K562 (cell line): ENCODE measurements around the gene ZNF669. TPM values are rescaled to one million over a fixed set of nuclear protein-coding genes. Genes with fewer than 3 reads are reported as not detected.

Experiments used
- ATAC-seq: fragments of 200-7000 bp; cut with Tn5 transposase; 3 replicates; pipeline ENCODE4 v1.9.1; 2020; ENCODE audit warnings: moderate library complexity
- BruUV-seq: library from RNA; stranded (reverse); fragments of 400-500 nt; replicated peaks from 2 replicates; lab custom pipeline; 2021; lab: Mats Ljungman, UMichigan
- CTCF ChIA-PET: fragments of 300-600 bp; formaldehyde crosslinking; extraction: SDS; loops from one replicate; lab custom pipeline; 2021; ENCODE audit warnings: low intra/inter-chr PET ratio; lab: Yijun Ruan, JAX
- POLR2A ChIA-PET: fragments of 300-600, 350-650 bp; sonication (Branson Sonifier 250); formaldehyde crosslinking; extraction: SDS; loops from one replicate; lab custom pipeline; 2021; ENCODE audit warnings: antibody characterized with exemption, inconsistent platforms; lab: Yijun Ruan, JAX
- DNase-seq, 4 experiments: peaks; one replicate each; pipeline versions ENCODE4 v3.0.0 to v3.0.0-alpha.2; 2011 to 2018; ENCODE audit warnings: low spot score in 3 of 4, mixed read lengths in 3 of 4; ENCODE audit errors: extremely low read depth in 1 of 4
- FAIRE-seq: peaks from 2 replicates; lab custom pipeline; 2011; peaks lifted over from hg19 to GRCh38; lab: Jason Lieb, UNC
- H2AFZ ChIP-seq: 2 replicates; pipeline ENCODE4 v1.6.0; 2011; ENCODE audit warnings: low read depth, low read length, control low read depth, inconsistent platforms
- H3K27ac ChIP-seq: fragments of 200-600 bp; 3 replicates; pipeline ENCODE4 v1.8.0; 2011; ENCODE audit warnings: low read depth, mild to moderate bottlenecking, control low read depth, inconsistent platforms, low read length, moderate library complexity, mixed read lengths; ENCODE audit errors: extremely low read depth
- H3K27me3 ChIP-seq, 2 experiments: fragments of 300-600 bp in 1 of 2; 2 replicates in 1 of 2; 3 replicates in 1 of 2; pipeline versions ENCODE4 v1.6.0 to v1.8.0; 2011; ENCODE audit warnings: inconsistent platforms in 2 of 2, low read length in 2 of 2, mild to moderate bottlenecking in 1 of 2, mixed read lengths in 1 of 2, moderate library complexity in 1 of 2; ENCODE audit not compliant: control insufficient read depth in 2 of 2, insufficient read depth in 2 of 2
- H3K36me3 ChIP-seq: fragments of 300-600 bp; 3 replicates; pipeline ENCODE4 v1.8.0; 2011; ENCODE audit warnings: mild to moderate bottlenecking, low read length, inconsistent platforms; ENCODE audit not compliant: control insufficient read depth, insufficient read depth
- H3K4me1 ChIP-seq, 2 experiments: fragments of 200-600 bp in 1 of 2; replicated peaks in 1 of 2; 2 replicates in 1 of 2; 3 replicates in 1 of 2; pipeline versions ENCODE4 v1.5.1 to v1.8.0; 2011; ENCODE audit warnings: inconsistent platforms in 2 of 2, low read length in 2 of 2, mild to moderate bottlenecking in 1 of 2, mixed read lengths in 1 of 2, moderate library complexity in 1 of 2; ENCODE audit not compliant: control insufficient read depth in 2 of 2, insufficient read depth in 2 of 2
- H3K4me2 ChIP-seq: 2 replicates; pipeline ENCODE4 v1.6.1; 2011; ENCODE audit warnings: low read length, control low read depth, inconsistent platforms, mixed read lengths; ENCODE audit not compliant: insufficient read depth
- H3K4me3 ChIP-seq: fragments of 200-600 bp; sonication (generic), shearing (Covaris generic); 2 replicates; pipeline ENCODE4 v1.5.1; 2016; ENCODE audit warnings: control low read depth, inconsistent platforms
- H3K79me2 ChIP-seq: fragments of 200-600 bp; 3 replicates; pipeline ENCODE4 v1.8.0; 2011; ENCODE audit warnings: low read length, inconsistent platforms; ENCODE audit not compliant: control insufficient read depth, insufficient read depth
- H3K9ac ChIP-seq, 2 experiments: 2 replicates each; pipeline versions ENCODE4 v1.6.0 to v1.6.1; 2011; ENCODE audit warnings: low read depth in 2 of 2, low read length in 2 of 2, control low read depth in 1 of 2, inconsistent platforms in 1 of 2, mild to moderate bottlenecking in 1 of 2, mixed read lengths in 1 of 2; ENCODE audit not compliant: insufficient read depth in 1 of 2
- H3K9me1 ChIP-seq: one replicate; pipeline ENCODE4 v1.6.0; 2011; ENCODE audit warnings: inconsistent platforms, mild to moderate bottlenecking, low read length, moderate library complexity; ENCODE audit not compliant: control insufficient read depth, insufficient read depth
- H3K9me3 ChIP-seq: replicated peaks from 2 replicates; pipeline ENCODE4 v1.5.1; 2011; ENCODE audit warnings: low read depth, low read length, inconsistent platforms; ENCODE audit not compliant: control insufficient read depth, insufficient read depth
- H4K20me1 ChIP-seq: replicated peaks from 2 replicates; pipeline ENCODE4 v1.6.1; 2011; ENCODE audit warnings: low read length, inconsistent platforms, mixed read lengths; ENCODE audit not compliant: control insufficient read depth, insufficient read depth
- ERF ChIP-seq: fragments of 450-650 bp; formaldehyde crosslinking; IDR thresholded peaks from 2 replicates; pipeline ENCODE4 v1.4.0; 2020; ENCODE audit warnings: mild to moderate bottlenecking, mixed read lengths
- GTF2E2 ChIP-seq: fragments of 200-800 bp; sonication (Bioruptor generic); IDR thresholded peaks from 2 replicates; pipeline ENCODE4 v1.6.1; 2016; ENCODE audit warnings: missing genetic modification characterization, missing compliant biosample characterization
- KLF1 ChIP-seq: fragments of 450-650 bp; IDR thresholded peaks from 2 replicates; pipeline ENCODE4 v1.6.1; 2016; ENCODE audit warnings: missing genetic modification characterization, missing compliant biosample characterization
- NCOA4 ChIP-seq: fragments of 450-650 bp; IDR thresholded peaks from 2 replicates; pipeline ENCODE4 v1.6.1; 2018; ENCODE audit warnings: mild to moderate bottlenecking; ENCODE audit not compliant: partially characterized antibody
- NR4A1 ChIP-seq, 2 experiments: fragments of 250-450 bp in 1 of 2; fragments of 450-650 bp in 1 of 2; sonication (Bioruptor Pico) in 1 of 2; IDR thresholded peaks; 2 replicates each; pipeline versions ENCODE4 v1.4.0 to v1.6.1; 2016 to 2020; ENCODE audit warnings: mild to moderate bottlenecking in 2 of 2, missing compliant biosample characterization in 1 of 2, missing genetic modification characterization in 1 of 2, moderate library complexity in 1 of 2
- POLR2AphosphoS2 ChIP-seq: IDR thresholded peaks from 2 replicates; pipeline ENCODE4 v1.6.1; 2012; ENCODE audit warnings: low read length, improper control_type of control experiment
- RBM17 ChIP-seq: fragments of 200-400 bp; formaldehyde crosslinking; IDR thresholded peaks from 2 replicates; pipeline ENCODE4 v1.6.1; 2017; ENCODE audit warnings: low read depth, mild to moderate bottlenecking, low read length, borderline replicate concordance
- SIN3B ChIP-seq: fragments of 450-650 bp; IDR thresholded peaks from 2 replicates; pipeline ENCODE4 v1.6.1; 2017; ENCODE audit warnings: low read depth, mild to moderate bottlenecking, moderate library complexity
- SIRT6 ChIP-seq: IDR thresholded peaks from one replicate; pipeline ENCODE4 v1.6.1; 2012; ENCODE audit warnings: low read depth, mild to moderate bottlenecking, control low read depth, inconsistent platforms, low read length, moderate library complexity
- TCFL5 ChIP-seq: fragments of 250-450 bp; sonication (Bioruptor Pico); conservative IDR thresholded peaks from 2 replicates; pipeline ENCODE4 v1.6.1; 2021; ENCODE audit warnings: mild to moderate bottlenecking, moderate library complexity, matching md5 sums
- ZKSCAN8 ChIP-seq: fragments of 200-800 bp; sonication (Bioruptor generic); IDR thresholded peaks from 2 replicates; pipeline ENCODE4 v1.6.1; 2016; ENCODE audit warnings: missing genetic modification characterization, missing compliant biosample characterization
- ZNF184 ChIP-seq: sonication (generic); formaldehyde crosslinking; IDR thresholded peaks from 2 replicates; pipeline ENCODE4 v1.5.0; 2020; ENCODE audit warnings: missing genetic modification reagents
- ZNF224 ChIP-seq: sonication (generic); formaldehyde crosslinking; IDR thresholded peaks from 2 replicates; pipeline ENCODE4 v1.8.0; 2022; ENCODE audit warnings: mild to moderate bottlenecking, missing genetic modification reagents
- ZNF75A ChIP-seq: fragments of 450-650 bp; formaldehyde crosslinking; IDR thresholded peaks from 2 replicates; pipeline ENCODE4 v1.4.0; 2020; ENCODE audit warnings: mild to moderate bottlenecking
- WGBS: fragments of 100-300 bp; shearing (Covaris generic); methylation state at CpG from one replicate; pipeline ENCODE4 v1.1.6; 2016; ENCODE audit warnings: low coverage, mixed read lengths; ENCODE audit not compliant: insufficient coverage; ENCODE audit errors: missing lambda C conversion rate; 5-methylcytosine and 5-hydroxymethylcytosine counted together
- in situ Hi-C: fragments of 300-500 bp; cut with MboI; formaldehyde crosslinking; loops from 4 replicates; pipeline ENCODE4 v1.15.0; 2018; ENCODE audit warnings: inconsistent platforms, mixed read lengths
- intact Hi-C: fragments of 100-400 bp; cut with micrococcal nuclease; formaldehyde crosslinking; loops from 2 replicates; pipeline ENCODE4 v1.14.2; 2022
- polyA plus RNA-seq, 8 experiments: library from polyadenylated mRNA; depleted of rRNA in 4 of 8; stranded (reverse) in 5 of 8; unstranded in 3 of 8; fragments of >200 nt; fragmentation: Nextera tagmentation in 2 of 8; fragmentation: Illumina TruSeq in 1 of 8; extraction: Ambion mirVana in 2 of 8; extraction: Trizol in 1 of 8; gene quantifications; 2 replicates each; pipeline versions ENCODE4 v1.2.1 to v1.2.3, GENCODE V29; 2011 to 2014; ENCODE audit warnings: inconsistent platforms in 1 of 8, missing spikeins in 1 of 8
- total RNA-seq, 7 experiments: library from RNA; depleted of rRNA in 6 of 7; stranded (reverse); fragments of >200 nt in 6 of 7; fragmentation: Illumina TruSeq in 2 of 7; extraction: Trizol in 2 of 7; gene quantifications; 2 replicates each; pipeline versions ENCODE4 v1.2.1 to v1.2.3, GENCODE V29; 2011 to 2021; ENCODE audit warnings: low replicate concordance in 1 of 7
- TF ChIP-seq, protein P1 (sequence below): IDR thresholded peaks from 2 replicates; pipeline ENCODE4 v1.6.1; 2011; ENCODE audit warnings: borderline replicate concordance, low read depth, mild to moderate bottlenecking, moderate library complexity, low read length; ENCODE audit not compliant: insufficient read depth, poor library complexity, severe bottlenecking
- TF ChIP-seq, protein P2 (sequence below): IDR thresholded peaks from 3 replicates; pipeline ENCODE4 v1.6.1; 2011; ENCODE audit warnings: borderline replicate concordance, mild to moderate bottlenecking; ENCODE audit not compliant: insufficient read length, insufficient read depth
- TF ChIP-seq, protein P3 (sequence below): sonication (generic); formaldehyde crosslinking; IDR thresholded peaks from 2 replicates; pipeline ENCODE4 v1.8.0; 2022; ENCODE audit warnings: missing genetic modification reagents, mild to moderate bottlenecking, borderline replicate concordance

Gene ZNF669
- total and polyA plus RNA-seq, 9 of the 15 experiments (the other 6 are each of a cell fraction or from before 2014, with no cell fraction given) = 5.3 to 18.3 (median 10.2) TPM

DNA sequence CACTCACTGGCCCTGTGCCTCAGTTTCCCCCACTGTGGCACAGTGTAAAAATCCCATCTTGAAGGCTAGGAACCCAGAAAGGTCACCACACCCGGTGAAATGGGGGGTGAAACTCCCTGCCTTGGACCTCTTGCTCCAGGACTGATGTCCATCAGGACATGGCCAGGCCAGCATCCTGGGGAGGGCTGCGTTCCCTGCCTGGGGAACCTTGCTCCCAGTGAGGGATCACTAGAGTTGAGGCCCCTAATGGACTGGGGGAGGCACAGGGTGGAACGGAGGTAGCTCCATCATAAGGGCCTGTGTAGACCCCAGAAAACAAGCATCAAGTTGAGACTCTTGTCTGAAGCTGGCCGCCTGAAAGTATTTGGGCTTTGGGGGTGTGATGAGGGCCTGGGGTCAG lies 15.2 kb downstream of the ZNF669 start:
- 8% methylated on average over 4 of the region's 4 CpGs for WGBS
- Histone ChIP-seq H4K20me1 (no peaks in the 10 kb centered on the region), H3K9me3 (no peaks in the 10 kb centered on the region; the same call in 1 of the 2 replicates), H3K79me2 (no peaks in the 10 kb centered on the region), H2AFZ (no peak overlapping the region), H3K4me3 (no peak overlapping the region), H3K9ac (no peak overlapping the region), H3K27ac (no peak overlapping the region), H3K4me2 (no peak overlapping the region), H3K9me1 (no peaks in the 10 kb centered on the region), H3K4me1 (peaks cover 0 to 20% of the 10 kb centered on the region in 2 experiments; a peak in 2 of 5 replicates), H3K36me3 (no peaks in the 10 kb centered on the region), H3K27me3 (peaks cover 0 to 26% of the 10 kb centered on the region in 2 experiments; a peak in 3 of 5 replicates)
- CTCF ChIA-PET = no interaction called here
- no TSS peak for BruUV-seq
- FAIRE-seq = no peak
- POLR2A ChIA-PET = interaction anchor here (0.6 to 1.4 kb wide), 4 partner anchors 9 to 163 kb away, joined by 3 read pairs; no protein-coding TSS in a partner anchor
- DNase-seq = no peak
- in situ Hi-C loops (no loop called here), intact Hi-C loops (no loop called here)
- no peak for ATAC-seq
- no peak for TF ChIP-seq ZNF224 (CRISPR knock-in tag)
- no peak for TF ChIP-seq GTF2E2
- TF ChIP-seq RBM17 = no peak
- TF ChIP-seq NR4A1 (CRISPR knock-in tag; IDR thresholded peaks at IDR 0.05) = no peak
- no peak for TF ChIP-seq NR4A1 (tag; IDR thresholded peaks at IDR 0.05)
- TF ChIP-seq SIN3B = no peak
- TF ChIP-seq, protein P1, sequence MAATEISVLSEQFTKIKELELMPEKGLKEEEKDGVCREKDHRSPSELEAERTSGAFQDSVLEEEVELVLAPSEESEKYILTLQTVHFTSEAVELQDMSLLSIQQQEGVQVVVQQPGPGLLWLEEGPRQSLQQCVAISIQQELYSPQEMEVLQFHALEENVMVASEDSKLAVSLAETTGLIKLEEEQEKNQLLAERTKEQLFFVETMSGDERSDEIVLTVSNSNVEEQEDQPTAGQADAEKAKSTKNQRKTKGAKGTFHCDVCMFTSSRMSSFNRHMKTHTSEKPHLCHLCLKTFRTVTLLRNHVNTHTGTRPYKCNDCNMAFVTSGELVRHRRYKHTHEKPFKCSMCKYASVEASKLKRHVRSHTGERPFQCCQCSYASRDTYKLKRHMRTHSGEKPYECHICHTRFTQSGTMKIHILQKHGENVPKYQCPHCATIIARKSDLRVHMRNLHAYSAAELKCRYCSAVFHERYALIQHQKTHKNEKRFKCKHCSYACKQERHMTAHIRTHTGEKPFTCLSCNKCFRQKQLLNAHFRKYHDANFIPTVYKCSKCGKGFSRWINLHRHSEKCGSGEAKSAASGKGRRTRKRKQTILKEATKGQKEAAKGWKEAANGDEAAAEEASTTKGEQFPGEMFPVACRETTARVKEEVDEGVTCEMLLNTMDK = no peak
- TF ChIP-seq, protein P2, sequence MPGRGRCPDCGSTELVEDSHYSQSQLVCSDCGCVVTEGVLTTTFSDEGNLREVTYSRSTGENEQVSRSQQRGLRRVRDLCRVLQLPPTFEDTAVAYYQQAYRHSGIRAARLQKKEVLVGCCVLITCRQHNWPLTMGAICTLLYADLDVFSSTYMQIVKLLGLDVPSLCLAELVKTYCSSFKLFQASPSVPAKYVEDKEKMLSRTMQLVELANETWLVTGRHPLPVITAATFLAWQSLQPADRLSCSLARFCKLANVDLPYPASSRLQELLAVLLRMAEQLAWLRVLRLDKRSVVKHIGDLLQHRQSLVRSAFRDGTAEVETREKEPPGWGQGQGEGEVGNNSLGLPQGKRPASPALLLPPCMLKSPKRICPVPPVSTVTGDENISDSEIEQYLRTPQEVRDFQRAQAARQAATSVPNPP = no peak
- no peak for TF ChIP-seq TCFL5 (CRISPR knock-in tag)
- TF ChIP-seq SIRT6 = no peak
- no peak for TF ChIP-seq ZNF184 (CRISPR knock-in tag)
- TF ChIP-seq ZKSCAN8 = no peak
- TF ChIP-seq, protein P3, sequence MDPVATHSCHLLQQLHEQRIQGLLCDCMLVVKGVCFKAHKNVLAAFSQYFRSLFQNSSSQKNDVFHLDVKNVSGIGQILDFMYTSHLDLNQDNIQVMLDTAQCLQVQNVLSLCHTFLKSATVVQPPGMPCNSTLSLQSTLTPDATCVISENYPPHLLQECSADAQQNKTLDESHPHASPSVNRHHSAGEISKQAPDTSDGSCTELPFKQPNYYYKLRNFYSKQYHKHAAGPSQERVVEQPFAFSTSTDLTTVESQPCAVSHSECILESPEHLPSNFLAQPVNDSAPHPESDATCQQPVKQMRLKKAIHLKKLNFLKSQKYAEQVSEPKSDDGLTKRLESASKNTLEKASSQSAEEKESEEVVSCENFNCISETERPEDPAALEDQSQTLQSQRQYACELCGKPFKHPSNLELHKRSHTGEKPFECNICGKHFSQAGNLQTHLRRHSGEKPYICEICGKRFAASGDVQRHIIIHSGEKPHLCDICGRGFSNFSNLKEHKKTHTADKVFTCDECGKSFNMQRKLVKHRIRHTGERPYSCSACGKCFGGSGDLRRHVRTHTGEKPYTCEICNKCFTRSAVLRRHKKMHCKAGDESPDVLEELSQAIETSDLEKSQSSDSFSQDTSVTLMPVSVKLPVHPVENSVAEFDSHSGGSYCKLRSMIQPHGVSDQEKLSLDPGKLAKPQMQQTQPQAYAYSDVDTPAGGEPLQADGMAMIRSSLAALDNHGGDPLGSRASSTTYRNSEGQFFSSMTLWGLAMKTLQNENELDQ (CRISPR knock-in tag) = no peak
- TF ChIP-seq NCOA4 = no peak
- TF ChIP-seq KLF1 = no peak
- TF ChIP-seq POLR2AphosphoS2 = no peak
- TF ChIP-seq ERF (CRISPR knock-in tag) = no peak
- TF ChIP-seq ZNF75A (CRISPR knock-in tag) = no peak
